KBM-7 (cell line): Measurements from ENCODE around the gene MTPN.

ENCODE experiments used
- DNase-seq: peaks from one replicate; pipeline ENCODE4 v3.0.0-alpha.2; 2015
- in situ Hi-C: fragments of 300-500 bp; cut with MboI; formaldehyde crosslinking; loops from 2 replicates; pipeline ENCODE4 v1.14.3; 2020; ENCODE audit warnings: low sequenced_read_pairs, low pct_unique_long_range_greater_than_20kb, mixed read lengths

Gene MTPN

DNA sequence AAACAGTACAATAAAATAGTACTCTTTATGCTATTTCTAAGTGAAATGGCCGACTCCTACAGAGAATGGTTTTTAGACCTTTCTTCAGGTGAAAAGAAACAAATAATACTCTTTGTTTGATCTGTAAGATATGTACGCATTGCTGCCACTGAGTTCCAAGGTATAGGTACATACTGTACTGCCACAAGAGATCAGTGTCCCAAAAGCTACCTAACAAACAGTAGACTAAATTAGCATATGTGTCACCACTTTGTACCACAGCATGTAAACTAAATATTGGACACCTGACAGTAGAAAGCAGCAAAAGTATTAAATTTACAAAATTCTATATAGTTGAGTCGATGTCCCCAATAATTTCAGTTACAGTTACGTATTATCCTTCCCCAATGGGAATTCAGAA, 14.4 kb downstream of the MTPN start:
- in situ Hi-C loops, result no loop called here
- DNase-seq, result no peak

DNA sequence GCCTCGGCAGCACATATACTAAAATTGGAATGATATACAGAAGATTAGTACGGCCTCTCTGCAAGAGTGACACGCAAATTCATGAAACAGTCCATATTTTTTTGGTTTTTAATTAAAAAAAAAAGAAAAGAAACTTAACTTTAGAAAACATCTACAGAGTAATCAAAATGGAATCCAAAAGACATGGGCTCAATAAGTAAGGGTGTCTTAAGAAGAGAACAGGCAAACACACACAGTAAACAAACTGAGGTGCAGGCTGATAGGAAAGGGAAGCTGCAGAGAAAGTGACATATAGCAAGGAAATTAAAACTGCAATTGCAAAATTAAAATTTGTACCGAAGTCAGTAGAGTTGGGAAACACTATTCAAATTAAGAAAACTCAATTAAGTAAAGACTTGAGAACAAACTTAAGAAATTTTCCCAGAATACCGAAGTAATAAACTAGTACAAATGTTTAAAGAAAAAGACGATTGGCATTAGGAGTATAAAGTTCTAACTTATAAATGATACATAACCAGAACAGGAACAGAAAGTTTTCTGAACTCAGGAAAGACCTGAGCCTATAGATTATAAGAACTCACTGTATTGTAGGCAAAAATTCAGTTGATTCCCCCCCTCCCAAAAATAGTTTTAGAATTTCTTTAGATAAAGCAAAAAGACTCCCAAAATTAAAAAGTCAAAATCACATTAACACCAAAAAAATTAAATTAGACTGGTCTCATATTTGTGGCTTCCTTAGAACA, 16.3 kb downstream of the MTPN start:
- in situ Hi-C loops, result no loop called here

DNA sequence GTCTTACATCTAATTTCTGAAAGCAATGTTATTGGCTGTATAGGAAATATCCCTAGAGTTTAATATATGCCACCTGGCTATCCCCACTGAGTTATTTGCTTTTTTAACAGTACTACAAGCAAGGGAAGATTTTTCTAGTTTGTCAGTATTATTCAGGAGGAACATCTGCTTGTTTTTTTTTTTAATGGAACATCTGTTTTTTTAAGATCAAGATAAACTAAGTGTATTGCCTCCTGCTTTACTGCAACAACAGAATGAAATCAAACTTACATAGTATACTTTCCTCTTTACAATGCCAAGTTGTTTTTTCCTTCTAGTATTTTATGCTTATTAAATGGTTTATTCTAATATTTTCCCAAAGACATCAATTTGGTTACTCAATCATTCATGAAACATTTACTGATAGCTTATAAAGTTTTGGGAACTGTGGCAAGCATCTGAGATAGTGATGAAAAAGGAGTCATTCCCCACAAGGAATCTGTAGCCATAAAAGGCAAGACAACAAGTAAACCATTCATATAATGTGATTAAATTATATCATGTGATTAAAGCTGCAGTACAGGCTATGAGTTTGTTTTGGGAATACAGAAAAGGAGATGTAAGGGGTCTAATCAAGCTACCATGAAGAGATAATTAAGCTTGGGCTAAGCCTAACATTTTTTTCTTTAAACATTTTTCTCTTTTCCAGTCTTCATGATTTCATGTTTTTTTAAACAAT, 17.4 kb downstream of the MTPN start:
- in situ Hi-C loops, result no loop called here
- no peak for DNase-seq

More for the DNA sequence above, 16.3 kb downstream of the MTPN start:
- DNase-seq, result no peak

DNA sequence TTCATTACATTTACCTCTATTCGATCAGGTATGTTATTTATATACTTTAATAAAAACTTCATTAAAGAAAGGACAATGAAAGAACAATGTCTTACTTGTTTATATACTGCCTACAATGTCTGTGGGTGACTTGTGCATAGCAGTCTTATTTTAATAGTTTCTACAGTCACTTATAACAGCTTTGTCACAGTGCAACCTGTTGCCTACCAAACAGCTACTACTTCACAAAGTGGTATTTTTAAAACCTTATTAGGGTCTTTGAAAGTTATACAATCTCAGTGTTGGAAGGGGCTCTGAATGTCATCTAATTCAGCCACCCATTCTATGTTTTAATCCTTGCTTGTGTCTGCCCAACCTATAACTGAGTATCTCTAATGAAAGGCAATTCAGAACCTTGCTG, 19.0 kb downstream of the MTPN start:
- no peak for DNase-seq
- in situ Hi-C loops, result no loop called here

DNA sequence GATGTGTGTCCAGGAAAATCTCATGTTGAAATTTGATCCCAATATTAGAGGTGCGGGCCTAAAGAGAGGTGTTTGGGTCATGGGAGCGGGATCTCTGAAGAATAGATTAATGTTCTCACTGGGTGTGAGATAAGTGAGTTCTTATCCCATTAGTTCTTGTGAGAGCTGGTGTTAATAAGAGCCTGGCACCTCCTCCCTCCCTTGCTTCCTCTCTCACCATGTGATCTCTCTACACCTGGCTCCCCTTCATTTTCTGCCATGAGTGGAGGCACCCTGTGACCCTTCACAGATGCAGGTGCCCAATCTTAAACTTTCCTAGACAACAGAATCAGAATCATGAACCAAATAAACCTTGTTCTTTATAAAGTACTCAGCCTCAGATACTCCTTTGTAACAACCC, 19.5 kb downstream of the MTPN start:
- in situ Hi-C loops, result no loop called here
- no peak for DNase-seq

DNA sequence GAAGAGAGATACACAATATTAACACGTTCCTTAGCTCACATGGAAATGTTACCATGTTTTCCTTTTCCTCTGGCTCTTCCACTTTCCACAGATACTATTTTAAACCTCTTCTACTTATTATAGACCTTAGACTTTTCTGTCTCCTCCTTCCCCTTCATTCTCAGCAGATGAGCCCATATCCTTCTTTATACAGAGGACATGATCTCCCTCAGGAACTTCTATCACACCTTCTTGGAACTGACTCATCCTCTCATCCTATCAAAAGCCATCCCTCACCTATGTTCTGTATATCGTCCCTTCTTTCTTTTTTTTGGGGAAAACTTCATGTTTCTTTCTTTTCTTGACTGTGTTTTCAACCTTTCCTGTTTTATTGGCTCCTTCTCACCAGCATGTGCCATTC, 20.8 kb downstream of the MTPN start:
- in situ Hi-C loops, result no loop called here
- no peak for DNase-seq

DNA sequence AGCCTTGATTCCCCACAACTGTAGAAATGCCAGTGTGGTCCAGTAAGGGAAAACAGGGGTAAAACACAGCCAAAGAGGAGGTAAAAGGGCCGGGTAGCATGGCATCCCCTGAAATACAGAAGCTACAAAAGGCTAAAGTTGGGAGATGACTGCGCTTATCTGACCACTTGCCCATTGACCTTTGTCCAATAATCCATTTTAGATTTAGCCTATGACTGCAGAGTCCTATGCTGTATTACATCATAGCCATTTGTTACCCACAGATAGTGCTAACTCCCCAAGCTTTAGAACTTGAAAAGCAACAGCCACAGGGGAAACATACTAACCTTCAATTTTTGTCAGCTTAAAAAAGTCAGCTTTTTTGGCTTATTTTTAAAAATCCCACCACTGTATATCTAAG, 26.2 kb downstream of the MTPN start:
- DNase-seq, result no peak
- in situ Hi-C loops, result no loop called here

DNA sequence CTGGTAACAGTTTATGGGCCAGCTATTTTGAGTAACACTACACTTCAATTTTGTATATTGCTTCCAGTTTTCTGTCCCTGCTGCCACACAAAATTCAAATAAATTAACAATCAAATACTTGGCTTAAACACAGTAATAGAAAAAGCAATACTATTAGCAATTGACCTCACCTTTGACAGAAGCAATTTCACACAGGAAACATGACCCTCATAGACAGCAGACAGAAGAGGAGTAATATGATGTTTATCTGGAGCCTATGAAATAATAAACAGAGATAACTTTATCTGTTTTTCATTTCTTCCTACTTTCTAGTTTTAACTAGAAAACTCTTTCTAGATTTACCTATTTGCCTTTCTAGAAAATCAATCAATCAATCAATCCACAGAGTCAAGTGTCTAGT, 26.7 kb downstream of the MTPN start:
- DNase-seq, result no peak
- in situ Hi-C loops, result no loop called here

DNA sequence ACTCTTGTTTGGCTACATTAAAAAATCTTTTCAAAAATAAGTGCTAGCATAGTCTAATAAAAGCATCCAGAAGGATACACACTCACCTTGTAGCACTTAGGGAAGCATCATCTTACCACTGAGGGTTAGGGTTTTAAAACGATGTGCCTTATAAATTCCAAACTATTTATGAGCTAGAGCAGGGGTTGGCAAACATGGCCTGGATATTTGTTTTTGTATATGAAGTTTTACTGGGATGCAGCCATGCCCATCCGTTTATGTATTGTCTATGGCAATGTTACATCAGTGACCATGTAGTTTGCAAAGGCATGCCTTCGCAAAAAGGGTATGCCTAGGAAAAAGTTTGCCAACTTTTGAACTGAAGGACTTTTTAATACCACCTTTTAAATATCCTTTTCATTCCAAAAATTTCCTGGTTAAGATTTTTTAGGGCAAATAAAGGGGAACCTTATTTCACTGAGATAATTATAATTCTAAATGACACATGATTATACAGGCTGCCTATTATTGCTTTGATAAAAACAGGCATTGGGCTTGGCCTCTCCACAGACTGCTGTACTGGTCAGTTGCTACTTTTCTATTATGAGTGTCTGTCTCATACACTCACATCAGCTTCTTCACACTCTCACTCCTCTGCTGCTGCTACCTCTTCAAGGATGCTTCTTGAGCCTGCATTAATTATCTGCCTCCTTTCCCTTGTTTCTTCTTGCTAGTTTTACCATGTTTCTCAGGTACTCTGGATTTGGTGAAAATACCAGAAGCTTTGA, 30.7 kb downstream of the MTPN start:
- in situ Hi-C loops, result no loop called here
- no peak for DNase-seq

DNA sequence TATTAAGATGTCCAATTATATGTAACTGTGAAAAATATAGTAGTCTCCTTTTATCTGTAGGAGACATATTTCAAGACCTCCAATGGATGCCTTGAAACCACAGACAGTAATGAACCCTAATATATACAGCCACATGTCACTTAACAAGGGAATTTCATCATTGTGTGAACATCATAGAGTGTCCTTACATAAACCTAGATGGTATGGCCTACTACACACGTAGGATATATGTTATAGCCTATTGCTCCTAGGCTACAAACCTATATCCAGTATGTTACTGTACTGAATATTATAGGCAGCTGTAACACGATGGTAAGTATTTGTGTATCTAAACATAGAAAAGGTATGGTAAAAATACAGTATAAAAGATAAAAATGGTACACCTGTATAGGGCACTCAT, 32.4 kb downstream of the MTPN start:
- DNase-seq, result no peak
- in situ Hi-C loops, result no loop called here

DNA sequence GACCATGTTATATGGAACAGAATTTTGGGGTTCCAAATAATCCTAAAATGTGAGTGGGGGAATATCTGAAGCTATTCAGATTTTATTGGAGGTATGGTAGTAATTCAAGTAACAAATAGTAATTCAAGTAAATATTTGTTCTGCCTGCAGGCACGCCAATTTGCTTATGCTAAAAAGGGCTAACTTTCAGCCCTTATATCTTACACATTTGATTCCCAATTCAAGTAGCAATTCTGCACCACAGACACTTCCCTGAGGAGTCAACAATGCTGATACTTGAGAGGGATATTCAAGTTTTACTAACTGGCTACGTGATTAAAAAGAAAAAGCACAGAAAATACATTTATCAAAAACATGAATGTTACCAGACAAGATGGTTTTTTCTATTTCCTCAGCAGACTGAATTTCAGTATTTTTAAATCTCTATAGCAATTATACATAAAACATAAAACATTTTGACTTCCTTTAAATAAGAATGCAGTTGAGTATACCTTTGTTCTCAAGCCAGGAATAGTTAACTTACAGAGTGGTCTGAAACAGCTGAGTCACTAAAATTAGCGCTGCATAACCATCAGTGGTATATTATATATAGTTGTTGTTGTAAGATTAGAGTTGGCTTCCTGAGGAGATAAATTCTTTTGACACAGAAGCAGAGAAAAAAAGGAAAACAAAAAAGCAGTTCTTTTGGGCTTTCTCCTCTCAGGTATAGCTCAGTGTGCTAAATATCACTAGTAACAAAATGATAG, 33.9 kb downstream of the MTPN start:
- in situ Hi-C loops, result no loop called here
- DNase-seq, result peak; percentile 15

DNA sequence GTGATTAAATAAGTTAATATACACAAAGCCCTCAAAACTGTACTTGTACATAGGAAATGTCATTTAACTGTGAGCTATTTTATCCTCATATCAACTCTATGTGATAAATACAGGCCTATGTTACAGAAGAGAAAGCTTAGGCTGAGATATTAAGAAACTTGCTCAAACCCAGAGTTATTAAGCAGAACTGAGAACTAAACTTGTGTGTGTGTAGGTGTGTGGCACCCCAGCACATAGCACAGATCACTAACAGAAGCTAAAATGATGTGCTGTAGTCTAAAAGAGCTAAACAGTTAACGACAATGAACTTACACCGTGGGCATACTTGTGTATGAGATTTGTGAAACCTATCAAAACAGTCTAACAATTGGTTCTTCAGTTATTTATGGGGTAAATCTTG, 34.5 kb downstream of the MTPN start:
- in situ Hi-C loops, result no loop called here
- no peak for DNase-seq

DNA sequence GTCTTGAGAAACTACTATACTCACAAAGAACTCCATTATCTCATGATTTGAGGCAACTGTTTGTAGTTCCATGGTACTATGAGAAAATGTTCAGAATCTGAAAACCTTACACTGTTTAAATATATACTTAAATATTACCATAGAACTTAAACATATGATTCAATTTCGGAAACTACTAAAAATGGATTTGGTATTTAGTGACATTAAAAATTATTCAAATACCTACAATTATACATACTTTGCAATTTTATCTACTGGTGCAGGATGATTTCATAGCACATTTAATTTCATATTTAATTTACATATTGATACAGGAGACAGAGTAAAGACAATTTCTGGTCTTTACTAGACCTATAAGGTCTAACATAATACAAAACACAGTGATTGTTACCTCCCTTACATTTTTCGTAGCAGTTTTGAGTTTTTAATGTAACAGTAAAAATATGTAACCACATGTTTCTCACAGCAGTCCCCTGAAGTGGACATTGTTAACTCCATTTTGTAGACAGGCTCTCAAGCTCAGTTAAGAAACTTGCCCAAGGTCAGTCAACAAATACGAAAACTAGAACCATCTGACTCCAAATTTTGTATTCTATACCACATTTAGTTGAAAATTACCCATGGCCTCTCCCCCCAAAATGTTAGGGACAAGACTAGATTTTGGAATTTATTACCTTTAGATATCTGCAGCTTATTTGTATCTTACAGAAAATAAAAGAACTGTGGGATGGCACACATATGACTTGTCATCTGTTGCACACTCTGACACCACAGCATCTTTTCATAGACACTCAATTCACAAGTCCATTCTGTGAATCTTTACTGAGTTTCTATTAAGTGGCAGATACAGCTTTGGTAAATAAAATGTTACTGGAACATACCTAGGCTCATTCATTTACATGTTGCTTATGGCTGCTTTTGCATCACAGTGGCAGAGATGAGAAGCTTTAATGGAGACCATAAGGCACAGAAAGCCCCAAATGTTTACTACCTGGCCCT, 36.8 kb downstream of the MTPN start:
- in situ Hi-C loops, result no loop called here
- DNase-seq, result no peak

DNA sequence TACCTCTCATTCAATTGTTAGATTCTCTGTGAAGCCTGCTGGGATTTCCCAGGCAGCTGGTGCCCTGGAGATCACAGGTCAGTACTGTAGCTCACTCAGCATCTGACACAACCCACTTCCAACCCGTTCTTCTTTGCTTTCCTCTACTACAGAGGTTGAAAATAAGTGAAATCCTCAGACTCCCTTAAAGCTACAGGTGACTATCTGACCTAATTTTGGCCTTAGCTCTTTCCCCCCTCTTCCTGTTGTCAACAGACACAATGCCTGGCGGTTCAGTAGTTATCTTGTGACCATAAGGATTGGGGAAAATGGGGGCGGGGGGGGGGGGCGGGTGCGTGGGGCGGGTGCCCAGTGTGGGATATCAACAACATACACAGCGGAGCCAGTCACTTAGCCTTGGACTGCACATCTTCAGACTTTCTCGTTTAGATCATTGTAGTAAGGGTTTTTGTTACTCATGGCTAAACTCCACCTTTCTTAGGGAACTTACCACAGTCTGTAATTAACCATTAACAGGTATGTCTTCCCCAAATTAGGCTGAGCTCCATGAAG, 37.8 kb downstream of the MTPN start:
- DNase-seq, result no peak
- in situ Hi-C loops, result no loop called here

DNA sequence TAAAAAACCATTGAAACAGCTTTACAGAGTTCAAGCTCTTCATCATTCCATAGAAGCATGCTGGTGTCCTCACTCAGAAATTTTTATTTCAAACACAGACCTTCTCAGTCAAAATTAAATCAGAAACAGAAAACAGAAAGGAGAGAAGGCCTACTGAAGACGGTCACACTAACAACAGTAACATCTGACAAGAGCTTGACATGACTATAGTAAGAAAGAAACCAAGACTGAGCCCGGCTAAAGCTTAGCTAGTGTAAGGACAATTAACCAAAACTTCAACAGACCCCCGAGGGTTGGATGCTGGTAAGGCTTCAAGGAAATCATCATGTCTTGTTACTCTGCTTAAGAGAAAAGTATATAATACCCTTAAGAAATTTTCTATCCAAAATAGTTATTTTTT, 38.6 kb downstream of the MTPN start:
- no peak for DNase-seq
- in situ Hi-C loops, result no loop called here

DNA sequence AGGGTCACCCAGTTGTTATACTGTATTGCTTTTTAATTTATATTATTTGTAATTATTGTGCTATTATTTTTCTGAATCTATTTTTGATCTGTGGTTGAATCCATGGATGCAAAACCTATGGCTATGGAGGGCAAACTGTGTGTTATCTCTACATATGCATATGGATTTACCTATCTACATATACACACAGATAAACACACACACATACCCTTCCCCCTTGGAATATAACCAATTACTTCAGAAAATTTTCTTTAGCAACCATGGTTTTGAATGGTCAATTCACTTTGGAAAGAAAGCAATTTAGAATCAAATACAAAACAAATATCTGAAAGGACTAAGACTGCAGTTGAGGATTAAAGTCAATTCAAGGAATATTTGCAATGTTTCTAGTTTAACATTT, 39.1 kb downstream of the MTPN start:
- in situ Hi-C loops, result no loop called here
- DNase-seq, result no peak

DNA sequence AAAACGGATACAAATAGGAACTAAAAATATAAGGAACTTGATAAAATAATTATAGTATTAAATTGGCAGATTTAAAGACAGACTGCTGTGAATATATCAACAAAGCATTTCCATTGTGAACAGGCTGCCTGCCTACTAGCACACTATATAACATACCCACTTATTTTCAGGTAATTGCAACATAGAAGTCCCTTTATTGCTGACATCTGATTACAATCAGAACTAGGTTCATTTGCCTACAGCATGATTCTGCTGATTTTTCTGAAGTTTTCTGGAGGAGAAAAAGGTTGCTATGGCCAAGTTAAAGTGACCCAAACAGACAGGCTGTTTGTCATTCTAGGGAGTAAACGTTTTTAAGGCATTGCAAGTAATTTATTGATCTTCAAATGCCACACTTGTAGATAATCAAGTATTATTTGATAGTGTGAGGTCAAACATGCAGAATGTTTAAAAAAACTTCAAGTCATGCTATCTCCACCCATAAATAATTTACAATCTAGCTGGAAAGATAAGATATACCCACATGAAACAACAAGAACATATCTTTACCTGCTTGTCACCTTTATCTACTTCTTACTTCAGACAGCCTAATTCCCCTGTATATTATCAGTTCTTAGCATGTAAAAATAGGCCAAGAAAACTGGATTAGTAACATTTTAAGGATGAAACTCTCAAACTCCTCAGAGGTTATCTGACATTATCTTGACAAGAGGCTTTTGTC, 40.5 kb downstream of the MTPN start:
- no peak for DNase-seq
- in situ Hi-C loops, result no loop called here

DNA sequence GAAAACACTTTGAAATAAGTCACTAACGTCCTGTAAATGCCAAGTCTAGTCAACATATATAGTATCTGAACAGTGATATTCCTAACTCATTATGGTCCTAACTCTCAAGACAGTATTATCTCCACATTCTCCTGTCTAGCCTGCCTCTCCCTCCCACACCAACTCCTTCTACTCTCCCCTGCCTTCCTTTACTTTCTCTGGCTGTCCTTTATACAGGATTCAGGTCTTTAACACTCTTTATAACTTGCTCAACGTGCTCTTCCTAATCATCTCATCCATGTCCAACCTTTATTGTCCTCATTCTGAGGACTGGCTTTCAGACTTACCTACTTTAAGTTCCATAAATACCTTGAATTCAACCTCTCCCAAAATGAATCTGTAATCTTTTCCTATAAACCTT, 42.5 kb downstream of the MTPN start:
- DNase-seq, result no peak
- in situ Hi-C loops, result no loop called here
